H1 (cell line): ENCODE measurements around the gene PNMA3. TPM values are rescaled to one million over a fixed set of nuclear protein-coding genes. Genes with fewer than 3 reads are reported as not detected.

Experiments
- CTCF ChIA-PET: fragments of 300-600 bp; sonication (Branson Sonifier 250); formaldehyde crosslinking; loops from one replicate; lab custom pipeline; 2021; ENCODE audit not compliant: partially characterized antibody; lab: Charles Lee
- POLR2A ChIA-PET: fragments of 300-600 bp; sonication (Branson Sonifier 250); formaldehyde crosslinking; loops from one replicate; lab custom pipeline; 2021; ENCODE audit warnings: inconsistent platforms; ENCODE audit not compliant: partially characterized antibody; lab: Charles Lee
- DNase-seq, 2 experiments: peaks; one replicate each; pipeline versions ENCODE4 v3.0.0 to v3.0.0-alpha.2; 2010 to 2022; ENCODE audit warnings: low spot score in 2 of 2, low read depth in 1 of 2, mixed read lengths in 1 of 2
- FAIRE-seq: peaks from 2 replicates; lab custom pipeline; 2011; peaks lifted over from hg19 to GRCh38; lab: Jason Lieb, UNC
- H2AFZ ChIP-seq: 2 replicates; pipeline ENCODE4 v1.8.1; 2012; ENCODE audit warnings: low read length, inconsistent platforms
- H2AK5ac ChIP-seq: 2 replicates; pipeline ENCODE4 v1.6.1; 2013; ENCODE audit warnings: low read depth, low read length
- H2BK120ac ChIP-seq: replicated peaks from 2 replicates; pipeline ENCODE3; 2013; ENCODE audit warnings: low read depth, low read length, inconsistent platforms
- H2BK12ac ChIP-seq: 2 replicates; pipeline ENCODE4 v1.6.1; 2013; ENCODE audit warnings: low read depth, low read length
- H2BK15ac ChIP-seq: 2 replicates; pipeline ENCODE4 v1.6.1; 2013; ENCODE audit warnings: low read length
- H2BK20ac ChIP-seq: 2 replicates; pipeline ENCODE4 v1.6.1; 2013; ENCODE audit warnings: low read length
- H2BK5ac ChIP-seq: 2 replicates; pipeline ENCODE4 v1.6.1; 2013; ENCODE audit warnings: low read depth, low read length
- H3K14ac ChIP-seq: 2 replicates; pipeline ENCODE4 v1.6.1; 2013; ENCODE audit warnings: inconsistent platforms; ENCODE audit not compliant: insufficient read length
- H3K18ac ChIP-seq: 2 replicates; pipeline ENCODE4 v1.6.1; 2013; ENCODE audit warnings: low read length; ENCODE audit errors: extremely low read depth
- H3K23ac ChIP-seq: 2 replicates; pipeline ENCODE4 v1.6.1; 2013; ENCODE audit warnings: inconsistent platforms; ENCODE audit not compliant: insufficient read length
- H3K23me2 ChIP-seq: 2 replicates; pipeline ENCODE4 v1.6.1; 2013; ENCODE audit warnings: low read depth, low read length
- H3K27ac ChIP-seq: 2 replicates; pipeline ENCODE4 v1.6.1; 2011; ENCODE audit warnings: low read depth, low read length, inconsistent platforms
- H3K27me3 ChIP-seq, 4 experiments: replicated peaks in 1 of 4; 1 replicate in 1 of 4; 2 replicates in 3 of 4; pipeline versions ENCODE4 v1.6.1 to v1.8.1; 2011 to 2013; ENCODE audit warnings: low read length in 3 of 4, mild to moderate bottlenecking in 3 of 4, inconsistent platforms in 2 of 4, mixed read lengths in 2 of 4, moderate library complexity in 1 of 4; ENCODE audit not compliant: control insufficient read depth in 3 of 4, insufficient read depth in 3 of 4; ENCODE audit errors: extremely low read depth in 1 of 4
- H3K36me3 ChIP-seq, 4 experiments: 2 replicates each; pipeline versions ENCODE4 v1.6.1 to v1.8.1; 2011 to 2013; ENCODE audit warnings: mild to moderate bottlenecking in 4 of 4, low read length in 3 of 4, moderate library complexity in 2 of 4, control low read depth in 1 of 4, inconsistent platforms in 1 of 4; ENCODE audit not compliant: insufficient read depth in 4 of 4, control insufficient read depth in 2 of 4
- H3K4ac ChIP-seq: replicated peaks from 2 replicates; pipeline ENCODE3; 2013; ENCODE audit warnings: low read length, low read depth, mixed read lengths, inconsistent platforms; ENCODE audit not compliant: insufficient read length
- H3K4me1 ChIP-seq, 4 experiments: replicated peaks in 1 of 4; 1 replicate in 1 of 4; 2 replicates in 3 of 4; pipeline versions ENCODE4 v1.6.1 to v1.8.1; 2011 to 2013; ENCODE audit warnings: low read length in 3 of 4, inconsistent platforms in 2 of 4, mixed read lengths in 1 of 4; ENCODE audit not compliant: insufficient read depth in 4 of 4, control insufficient read depth in 3 of 4
- H3K4me2 ChIP-seq, 2 experiments: 2 replicates each; pipeline versions ENCODE4 v1.6.1 to v1.8.1; 2011 to 2013; ENCODE audit warnings: low read depth in 2 of 2, low read length in 2 of 2, control low read depth in 1 of 2, inconsistent platforms in 1 of 2, mild to moderate bottlenecking in 1 of 2; ENCODE audit not compliant: insufficient read depth in 1 of 2
- H3K4me3 ChIP-seq, 4 experiments: fragments of 200-600, 300-600 bp in 1 of 4; sonication (generic), shearing (Covaris generic), sonication (Bioruptor Twin) in 1 of 4; 2 replicates each; pipeline versions ENCODE4 v1.5.1 to v1.8.1; 2011 to 2016; ENCODE audit warnings: low read length in 4 of 4, low read depth in 3 of 4, control low read depth in 2 of 4, inconsistent platforms in 2 of 4, mild to moderate bottlenecking in 2 of 4, mixed read lengths in 1 of 4, moderate library complexity in 1 of 4; ENCODE audit not compliant: insufficient read depth in 2 of 4; ENCODE audit errors: extremely low read depth in 1 of 4
- H3K56ac ChIP-seq: replicated peaks from 2 replicates; pipeline ENCODE3; 2013; ENCODE audit warnings: low read depth, mild to moderate bottlenecking, mixed read lengths, low read length, inconsistent platforms; ENCODE audit not compliant: insufficient read length
- H3K79me1 ChIP-seq: 2 replicates; pipeline ENCODE4 v1.6.1; 2013; ENCODE audit warnings: low read depth, low read length, control low read depth
- H3K79me2 ChIP-seq, 2 experiments: 2 replicates each; pipeline versions ENCODE4 v1.6.1 to v1.8.1; 2012 to 2013; ENCODE audit warnings: low read length in 2 of 2, mild to moderate bottlenecking in 2 of 2, inconsistent platforms in 1 of 2; ENCODE audit not compliant: insufficient read depth in 2 of 2, control insufficient read depth in 1 of 2
- H3K9ac ChIP-seq, 4 experiments: replicated peaks in 1 of 4; 1 replicate in 1 of 4; 2 replicates in 3 of 4; pipeline versions ENCODE4 v1.6.1 to v1.8.1; 2011 to 2013; ENCODE audit warnings: low read depth in 3 of 4, low read length in 3 of 4, control low read depth in 2 of 4, mild to moderate bottlenecking in 2 of 4, moderate library complexity in 2 of 4, inconsistent platforms in 1 of 4; ENCODE audit errors: extremely low read depth in 1 of 4
- H3K9me3 ChIP-seq, 2 experiments: 2 replicates each; pipeline versions ENCODE4 v1.6.1 to v1.8.1; 2012 to 2013; ENCODE audit warnings: mild to moderate bottlenecking in 2 of 2, moderate library complexity in 2 of 2, control low read depth in 1 of 2, inconsistent platforms in 1 of 2, low read depth in 1 of 2, low read length in 1 of 2, mixed read lengths in 1 of 2; ENCODE audit not compliant: insufficient read depth in 2 of 2
- H4K20me1 ChIP-seq, 2 experiments: replicated peaks in 1 of 2; 2 replicates each; pipeline versions ENCODE3 to v1.8.1; 2011 to 2013; ENCODE audit warnings: inconsistent platforms in 2 of 2, low read length in 2 of 2, mild to moderate bottlenecking in 1 of 2; ENCODE audit not compliant: insufficient read depth in 2 of 2, control insufficient read depth in 1 of 2
- H4K5ac ChIP-seq: 2 replicates; pipeline ENCODE4 v1.6.1; 2013; ENCODE audit warnings: low read length, low read depth, mixed read lengths, inconsistent platforms; ENCODE audit not compliant: insufficient read length
- H4K8ac ChIP-seq: 2 replicates; pipeline ENCODE4 v1.8.0; 2013; ENCODE audit warnings: mild to moderate bottlenecking, moderate library complexity, low read length, inconsistent platforms; ENCODE audit not compliant: insufficient read depth; ENCODE audit errors: extremely low read depth
- H4K91ac ChIP-seq: replicated peaks from 2 replicates; pipeline ENCODE3; 2013; ENCODE audit warnings: low read length, mixed read lengths, inconsistent platforms; ENCODE audit not compliant: insufficient read length
- ASH2L ChIP-seq: fragments of 200-600, 300-600 bp; sonication (generic); IDR thresholded peaks from one replicate; pipeline ENCODE4 v1.7.1; 2017; ENCODE audit warnings: low read length
- BACH1 ChIP-seq: IDR thresholded peaks from 2 replicates; pipeline ENCODE4 v1.6.1; 2012; ENCODE audit warnings: low read length, improper control_type of control experiment
- CREB1 ChIP-seq: IDR thresholded peaks from 2 replicates; pipeline ENCODE4 v1.6.1; 2012; ENCODE audit warnings: inconsistent platforms
- JUND ChIP-seq: IDR thresholded peaks from 2 replicates; pipeline ENCODE4 v1.6.1; 2011; ENCODE audit warnings: mild to moderate bottlenecking, improper control_type of control experiment, low read length
- KDM4A ChIP-seq: IDR thresholded peaks from one replicate; pipeline ENCODE4 v1.7.1; 2012; ENCODE audit warnings: low read depth, mild to moderate bottlenecking, moderate library complexity, low read length, inconsistent platforms; ENCODE audit not compliant: severe bottlenecking
- NRF1 ChIP-seq: IDR thresholded peaks from 2 replicates; pipeline ENCODE4 v1.6.1; 2011; ENCODE audit warnings: mild to moderate bottlenecking, low read depth, low read length, improper control_type of control experiment
- RFX5 ChIP-seq: IDR thresholded peaks from 2 replicates; pipeline ENCODE4 v1.6.1; 2011; ENCODE audit warnings: low read depth, low read length, improper control_type of control experiment, borderline replicate concordance
- RNF2 ChIP-seq: fragments of 200-900, 300-1000 bp; sonication (generic); IDR thresholded peaks from 2 replicates; pipeline ENCODE4 v1.7.1; 2016; ENCODE audit warnings: borderline replicate concordance, low read depth, mild to moderate bottlenecking, antibody characterized with exemption, low read length; ENCODE audit not compliant: poor library complexity, severe bottlenecking; ENCODE audit errors: missing control alignments
- SIX5 ChIP-seq: IDR thresholded peaks from 2 replicates; pipeline ENCODE4 v1.6.1; 2011; ENCODE audit warnings: mild to moderate bottlenecking, low read depth, low read length
- SRF ChIP-seq: IDR thresholded peaks from 2 replicates; pipeline ENCODE4 v1.6.1; 2011; ENCODE audit warnings: mild to moderate bottlenecking, low read depth, low read length, moderate library complexity
- TAF7 ChIP-seq: optimal IDR thresholded peaks from 2 replicates; pipeline ENCODE3; 2011; ENCODE audit warnings: low read depth, mild to moderate bottlenecking, inconsistent platforms, low read length, moderate library complexity, borderline replicate concordance
- TBP ChIP-seq: IDR thresholded peaks from 2 replicates; pipeline ENCODE4 v1.6.1; 2011; ENCODE audit warnings: low read depth, low read length, improper control_type of control experiment
- USF2 ChIP-seq: IDR thresholded peaks from 2 replicates; pipeline ENCODE4 v1.6.1; 2011; ENCODE audit warnings: low read length, improper control_type of control experiment
- YY1 ChIP-seq: IDR thresholded peaks from 2 replicates; pipeline ENCODE4 v1.6.1; 2011; ENCODE audit warnings: low read depth, mild to moderate bottlenecking, low read length
- WGBS, 2 experiments: shearing (Covaris generic) in 1 of 2; methylation state at CpG; one replicate each; pipeline versions ENCODE4 v1.1.6 to v1.1.7; 2013 to 2015; ENCODE audit warnings: low lambda C conversion rate in 2 of 2, mixed read lengths in 2 of 2, inconsistent platforms in 1 of 2, low coverage in 1 of 2, missing lambda C conversion rate in 1 of 2; ENCODE audit not compliant: insufficient replicate concordance in 2 of 2, insufficient coverage in 1 of 2, insufficient read length in 1 of 2; ENCODE audit errors: extremely low coverage in 1 of 2, missing lambda C conversion rate in 1 of 2; 5-methylcytosine and 5-hydroxymethylcytosine counted together
- polyA plus RNA-seq, 7 experiments: library from polyadenylated mRNA; depleted of rRNA in 3 of 7; stranded (reverse) in 5 of 7; unstranded in 2 of 7; fragments of >200 nt in 5 of 7; fragments of 200-250 nt in 2 of 7; gene quantifications; 1 replicate in 5 of 7; 2 replicates in 1 of 7; 4 replicates in 1 of 7; pipeline versions ENCODE4 v1.2.1 to v1.2.3, GENCODE V29; 2011 to 2013; ENCODE audit warnings: missing spikeins in 2 of 7, mixed read lengths in 2 of 7
- total RNA-seq: library from RNA; stranded (reverse); fragmentation: NEBNext Ultra II Directional; extraction: Animal tissue kit (Norgen Biotek cat#: 25700); gene quantifications from 2 replicates; pipeline ENCODE4 v1.2.1, GENCODE V29; 2021

The PNMA3 gene
- total and polyA plus RNA-seq, 2 of the 8 experiments (the other 6 are each of a cell fraction or from before 2014, with no cell fraction given), result 3.3 to 6.9 TPM

DNA sequence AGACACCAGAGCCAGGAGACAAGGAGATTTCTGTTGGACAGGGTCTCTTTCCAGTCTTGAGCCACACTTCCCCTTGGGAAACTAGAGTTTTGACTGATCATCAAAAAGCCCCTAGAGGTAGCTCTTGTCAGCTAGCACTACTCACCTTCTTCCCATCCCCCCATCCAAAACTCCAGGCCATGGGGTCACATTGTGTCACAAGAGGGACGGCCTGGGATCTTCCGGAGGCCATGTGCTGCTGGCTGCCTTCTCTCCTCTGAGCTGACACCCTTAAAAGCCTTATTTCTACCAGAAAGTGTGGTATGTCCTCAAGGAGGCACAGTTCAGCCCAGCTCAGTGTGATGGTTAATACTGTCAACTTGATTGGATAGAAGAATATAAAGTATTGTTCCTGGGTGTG lies 7.8 kb downstream of the PNMA3 start:
- H2BK15ac ChIP-seq, result no peak overlapping the region
- FAIRE-seq (no peak), DNase-seq (no peak)
- 59% methylated on average over 2 of the region's 2 CpGs; no CpG with 5 or more reads in 1 of the 2 experiments for WGBS, 2 experiments
- H3K4me1 ChIP-seq, result peaks cover 0 to 3% (median 1%) of the 10 kb centered on the region in 4 experiments; a peak in 2 of 7 replicates
- H3K18ac ChIP-seq, result no peak overlapping the region
- no peaks in the 10 kb centered on the region for H3K36me3 ChIP-seq
- H3K14ac ChIP-seq, result no peak overlapping the region
- no peak overlapping the region for H3K27ac ChIP-seq
- no peak overlapping the region for H2AK5ac ChIP-seq
- H3K23me2 ChIP-seq, result no peaks in the 10 kb centered on the region
- ChIA-PET POLR2A (interaction anchor here (1.0 kb wide), 1 partner anchor 20 kb away, joined by 3 read pairs; no protein-coding TSS in a partner anchor), CTCF (interaction anchor here (0.7 to 1.4 kb wide), 2 partner anchors 25 to 282 kb away, joined by 3 to 4 read pairs; no protein-coding TSS in a partner anchor)
- H3K79me1 ChIP-seq, result no peaks in the 10 kb centered on the region
- peaks cover 0 to 1% of the 10 kb centered on the region in 2 experiments for H4K20me1 ChIP-seq
- no peak overlapping the region for H4K8ac ChIP-seq
- H2BK5ac ChIP-seq, result no peak overlapping the region
- H3K23ac ChIP-seq, result no peak overlapping the region
- no peak overlapping the region for H2BK12ac ChIP-seq
- H3K79me2 ChIP-seq, result no peaks in the 10 kb centered on the region
- no peak overlapping the region for H3K4me3 ChIP-seq
- H3K4ac ChIP-seq, result no peak overlapping the region
- H2AFZ ChIP-seq, result no peak overlapping the region
- no peak overlapping the region for H4K91ac ChIP-seq
- no peaks in the 10 kb centered on the region for H3K27me3 ChIP-seq
- no peak overlapping the region for H2BK20ac ChIP-seq
- no peak overlapping the region for H3K4me2 ChIP-seq
- no peaks in the 10 kb centered on the region for H3K9me3 ChIP-seq
- no peak overlapping the region for H3K9ac ChIP-seq
- no peak overlapping the region for H2BK120ac ChIP-seq
- H4K5ac ChIP-seq, result no peak overlapping the region
- H3K56ac ChIP-seq, result no peak overlapping the region
- TF ChIP-seq NRF1, result no peak
- no peak for TF ChIP-seq BACH1
- TF ChIP-seq ASH2L, result no peak
- no peak for TF ChIP-seq USF2
- TF ChIP-seq RFX5, result no peak
- TF ChIP-seq RNF2, result no peak
- TF ChIP-seq KDM4A, result no peak
- no peak for TF ChIP-seq TBP
- no peak for TF ChIP-seq SRF
- TF ChIP-seq JUND, result no peak
- TF ChIP-seq TAF7, result no peak
- no peak for TF ChIP-seq CREB1
- no peak for TF ChIP-seq YY1
- TF ChIP-seq SIX5, result no peak
